Measurements from ENCODE around the gene SHMT2.

The SHMT2 gene

DNA sequence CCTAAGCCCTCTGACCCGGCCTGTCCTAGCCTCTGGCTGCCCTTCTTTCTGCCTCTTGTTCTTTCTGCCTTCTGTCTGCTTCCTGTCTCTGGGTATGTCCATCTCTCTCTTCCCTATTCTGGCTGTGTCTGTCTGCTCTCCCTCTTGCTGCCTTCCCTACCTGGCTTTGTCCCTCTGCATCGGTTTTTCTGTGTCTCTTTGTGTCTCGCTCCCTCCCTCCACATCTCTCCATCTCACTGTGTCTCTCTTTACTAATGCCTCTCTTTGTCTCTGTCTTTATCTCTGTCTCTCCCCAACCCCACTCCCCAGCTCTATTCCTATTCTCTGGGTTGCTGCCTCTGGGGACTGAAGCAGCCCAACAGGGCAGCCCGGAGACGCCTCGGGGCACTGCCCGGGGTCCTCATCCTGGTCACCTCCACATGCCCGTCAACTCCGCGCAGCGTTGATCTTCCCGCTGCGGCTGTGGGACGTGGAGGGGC, 10.1 kb downstream of the SHMT2 start:
- Histone ChIP-seq H3K9me3 (ENCODE audit: insufficient read depth, low read length) (no peaks in the 10 kb centered on the region; the same call in 1 of the 2 replicates), H3K4me1 (ENCODE audit: insufficient read depth, insufficient read length) (peaks cover 26% of the 10 kb centered on the region), H3K4me3 (ENCODE audit: insufficient read length, low read depth) (peak overlapping the region; percentile 49), H3K9ac (ENCODE audit: insufficient read length, low read depth) (peak overlapping the region; percentile 71), H3K36me3 (ENCODE audit: insufficient read depth, insufficient read length, low read length) (peaks cover 17% of the 10 kb centered on the region), H3K27me3 (ENCODE audit: insufficient read depth, insufficient read length) (peaks cover 68% of the 10 kb centered on the region)
- TF ChIP-seq ZNF274 (IDR thresholded peaks at IDR 0.05; ENCODE audit: low read depth, low read length), result no peak
- TF ChIP-seq SUZ12 (IDR thresholded peaks at IDR 0.05; ENCODE audit: extremely low read depth, insufficient read depth, insufficient read length), result peak; percentile 64
- TF ChIP-seq YY1 (IDR thresholded peaks at IDR 0.05; ENCODE audit: insufficient read depth, insufficient read length), result no peak
- no peak for DNase-seq (ENCODE audit: low read depth, low spot score)

DNA sequence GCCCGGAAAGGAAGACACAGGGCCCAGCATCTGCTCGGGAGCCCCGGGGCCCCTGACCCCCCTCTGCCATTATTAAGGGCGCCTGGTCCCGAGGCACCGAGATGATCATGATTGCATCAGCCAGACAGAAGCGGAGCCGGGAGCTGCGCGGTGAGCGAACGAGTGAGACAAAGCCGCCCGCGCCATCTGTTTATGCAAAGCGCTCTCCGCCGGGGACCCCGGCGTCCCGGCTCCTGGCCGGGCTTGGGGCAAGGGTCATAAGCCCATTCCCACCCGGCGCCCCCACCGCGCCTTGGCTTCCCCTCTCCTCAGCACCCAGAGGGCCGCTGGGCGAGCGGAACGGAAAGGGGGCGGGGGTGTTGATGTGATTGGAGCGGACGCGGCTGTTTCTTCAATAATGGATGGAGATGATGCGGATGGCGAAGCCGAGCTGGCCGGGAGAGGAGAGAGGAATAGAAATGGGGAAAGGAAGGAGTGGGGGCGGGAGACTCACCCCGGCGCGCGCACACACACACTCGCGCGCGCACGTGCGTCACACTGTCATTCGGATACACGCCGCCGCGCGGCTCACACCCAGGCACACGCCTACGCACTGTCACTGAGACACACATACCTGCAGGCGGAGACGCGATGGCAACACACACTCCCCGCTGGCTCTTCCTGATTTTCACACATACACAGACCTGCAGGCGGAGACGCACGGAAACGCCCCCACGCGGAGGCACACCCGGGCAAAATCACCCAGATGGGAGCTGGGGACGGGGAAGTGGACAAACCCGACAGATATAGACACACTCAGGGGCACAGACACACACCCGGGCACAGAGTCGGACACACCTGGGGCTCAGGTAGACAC, 10.8 kb downstream of the SHMT2 start:
- H3K9ac ChIP-seq (ENCODE audit: insufficient read length, low read depth), result peak overlapping the region; percentile 71
- peaks cover 10% of the 10 kb centered on the region for H3K36me3 ChIP-seq (ENCODE audit: insufficient read depth, insufficient read length, low read length)
- TF ChIP-seq ZNF274 (IDR thresholded peaks at IDR 0.05; ENCODE audit: low read depth, low read length), result no peak
- no peak for TF ChIP-seq YY1 (IDR thresholded peaks at IDR 0.05; ENCODE audit: insufficient read depth, insufficient read length)
- TF ChIP-seq SUZ12 (IDR thresholded peaks at IDR 0.05; ENCODE audit: extremely low read depth, insufficient read depth, insufficient read length), result no peak
- H3K27me3 ChIP-seq (ENCODE audit: insufficient read depth, insufficient read length), result peaks cover 68% of the 10 kb centered on the region
- DNase-seq (ENCODE audit: low read depth, low spot score), result no peak
- no peaks in the 10 kb centered on the region; the same call in 1 of the 2 replicates for H3K9me3 ChIP-seq (ENCODE audit: insufficient read depth, low read length)
- peak overlapping the region; percentile 49 for H3K4me3 ChIP-seq (ENCODE audit: insufficient read length, low read depth)
- peaks cover 24% of the 10 kb centered on the region for H3K4me1 ChIP-seq (ENCODE audit: insufficient read depth, insufficient read length)

DNA sequence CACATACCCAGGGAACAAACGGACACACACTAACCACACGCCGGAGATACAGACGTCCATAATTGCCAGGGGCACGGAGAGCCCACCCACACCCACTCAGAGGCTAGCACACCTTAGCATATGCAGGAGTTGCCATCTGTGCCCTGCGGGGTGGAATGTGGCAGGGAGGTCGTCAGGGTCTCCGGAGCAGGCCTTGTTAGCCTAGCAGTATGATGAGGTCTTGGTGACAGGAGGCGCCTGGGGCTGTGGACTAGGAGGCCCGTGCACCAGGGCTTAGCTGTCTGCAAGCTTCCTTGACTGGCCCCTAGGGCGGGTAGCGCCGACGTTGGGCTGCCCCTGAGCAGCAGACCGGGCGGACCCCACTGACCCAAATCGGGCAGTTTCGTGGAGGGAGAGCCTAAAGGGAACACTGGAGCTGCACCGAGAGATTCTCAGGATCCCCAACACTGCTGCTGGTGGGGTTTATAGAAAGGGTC, 11.5 kb downstream of the SHMT2 start:
- DNase-seq (ENCODE audit: low read depth, low spot score), result no peak
- peaks cover 4% of the 10 kb centered on the region for H3K36me3 ChIP-seq (ENCODE audit: insufficient read depth, insufficient read length, low read length)
- peaks cover 24% of the 10 kb centered on the region for H3K4me1 ChIP-seq (ENCODE audit: insufficient read depth, insufficient read length)
- H3K4me3 ChIP-seq (ENCODE audit: insufficient read length, low read depth), result peak overlapping the region; percentile 49
- H3K27me3 ChIP-seq (ENCODE audit: insufficient read depth, insufficient read length), result peaks cover 68% of the 10 kb centered on the region
- TF ChIP-seq YY1 (IDR thresholded peaks at IDR 0.05; ENCODE audit: insufficient read depth, insufficient read length) (no peak), SUZ12 (IDR thresholded peaks at IDR 0.05; ENCODE audit: extremely low read depth, insufficient read depth, insufficient read length) (no peak), ZNF274 (IDR thresholded peaks at IDR 0.05; ENCODE audit: low read depth, low read length) (no peak)
- peak overlapping the region; percentile 9 for H3K9ac ChIP-seq (ENCODE audit: insufficient read length, low read depth)
- H3K9me3 ChIP-seq (ENCODE audit: insufficient read depth, low read length), result no peaks in the 10 kb centered on the region; the same call in 1 of the 2 replicates

DNA sequence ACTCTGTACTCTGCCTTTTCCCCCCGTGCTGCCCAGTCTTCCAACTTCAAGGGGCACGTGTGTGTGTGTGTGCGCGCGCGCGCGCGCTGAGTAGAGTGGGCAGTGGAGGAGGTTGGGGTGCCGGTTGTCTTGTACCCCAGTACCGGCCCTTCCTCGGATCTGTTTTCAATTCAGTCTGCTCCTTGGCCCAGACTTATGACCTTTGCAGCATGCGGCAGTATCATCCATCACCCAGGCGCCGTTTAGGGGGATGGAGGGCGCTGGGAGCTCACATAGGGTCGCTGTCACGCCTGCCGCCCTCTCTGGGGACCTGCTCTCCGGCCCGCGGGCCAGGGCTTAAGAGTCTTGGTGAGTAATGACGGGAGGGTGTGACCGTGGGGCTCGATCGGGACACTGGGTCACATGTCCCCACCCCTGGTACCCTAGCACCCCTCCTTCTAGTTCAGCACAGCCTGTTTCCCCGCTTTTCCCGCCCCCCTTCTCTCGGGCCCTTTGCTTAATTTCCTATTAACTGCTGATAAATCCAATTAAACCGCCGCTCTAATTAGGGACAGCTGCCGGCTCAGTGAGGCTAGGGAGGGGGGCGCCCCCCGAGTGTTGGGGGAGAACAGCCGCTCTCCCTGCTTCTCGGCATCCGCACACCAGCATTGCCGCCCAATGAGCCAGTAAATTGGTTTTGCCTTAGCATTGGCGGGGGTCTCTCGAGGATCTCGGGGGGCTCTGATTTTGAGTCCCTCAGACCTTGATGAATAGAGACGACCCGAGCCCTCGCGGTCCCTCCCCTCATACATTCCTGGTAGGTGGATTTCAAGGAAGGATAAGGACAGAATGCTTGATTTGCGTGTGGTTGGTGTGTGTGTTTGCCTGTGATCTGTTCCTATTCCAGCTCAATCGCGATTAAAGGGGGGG, 12.1 kb downstream of the SHMT2 start:
- no peak for DNase-seq (ENCODE audit: low read depth, low spot score)
- H3K4me3 ChIP-seq (ENCODE audit: insufficient read length, low read depth), result no peak overlapping the region
- no peaks in the 10 kb centered on the region for H3K36me3 ChIP-seq (ENCODE audit: insufficient read depth, insufficient read length, low read length)
- peaks cover 68% of the 10 kb centered on the region for H3K27me3 ChIP-seq (ENCODE audit: insufficient read depth, insufficient read length)
- no peaks in the 10 kb centered on the region; the same call in 1 of the 2 replicates for H3K9me3 ChIP-seq (ENCODE audit: insufficient read depth, low read length)
- TF ChIP-seq ZNF274 (IDR thresholded peaks at IDR 0.05; ENCODE audit: low read depth, low read length), result no peak
- TF ChIP-seq YY1 (IDR thresholded peaks at IDR 0.05; ENCODE audit: insufficient read depth, insufficient read length), result no peak
- no peak for TF ChIP-seq SUZ12 (IDR thresholded peaks at IDR 0.05; ENCODE audit: extremely low read depth, insufficient read depth, insufficient read length)
- peaks cover 24% of the 10 kb centered on the region for H3K4me1 ChIP-seq (ENCODE audit: insufficient read depth, insufficient read length)
- H3K9ac ChIP-seq (ENCODE audit: insufficient read length, low read depth), result peak overlapping the region; percentile 9

DNA sequence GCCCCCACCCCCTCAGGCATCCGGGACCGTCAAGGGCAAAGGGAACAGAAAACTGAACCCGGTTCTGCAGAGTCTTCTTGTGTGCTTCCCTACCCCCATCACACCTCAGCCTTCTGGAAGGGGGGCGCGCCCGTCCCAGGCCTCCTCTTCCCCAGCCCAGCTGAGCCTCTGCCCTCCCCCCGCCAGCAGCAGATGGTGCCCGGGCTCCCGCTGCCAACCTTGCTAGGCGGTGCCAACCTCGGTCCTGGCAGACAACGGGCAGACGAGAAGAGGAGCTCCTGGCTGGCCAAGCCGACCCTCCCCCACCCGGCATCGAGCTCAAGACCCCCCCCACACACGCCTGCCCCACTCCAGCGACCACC, 12.8 kb downstream of the SHMT2 start:
- H3K36me3 ChIP-seq (ENCODE audit: insufficient read depth, insufficient read length, low read length), result no peaks in the 10 kb centered on the region
- H3K4me1 ChIP-seq (ENCODE audit: insufficient read depth, insufficient read length), result peaks cover 24% of the 10 kb centered on the region
- H3K9me3 ChIP-seq (ENCODE audit: insufficient read depth, low read length), result no peaks in the 10 kb centered on the region; the same call in 1 of the 2 replicates
- TF ChIP-seq ZNF274 (IDR thresholded peaks at IDR 0.05; ENCODE audit: low read depth, low read length), result no peak
- TF ChIP-seq SUZ12 (IDR thresholded peaks at IDR 0.05; ENCODE audit: extremely low read depth, insufficient read depth, insufficient read length), result no peak
- TF ChIP-seq YY1 (IDR thresholded peaks at IDR 0.05; ENCODE audit: insufficient read depth, insufficient read length), result no peak
- no peak overlapping the region for H3K4me3 ChIP-seq (ENCODE audit: insufficient read length, low read depth)
- H3K9ac ChIP-seq (ENCODE audit: insufficient read length, low read depth), result no peak overlapping the region
- DNase-seq (ENCODE audit: low read depth, low spot score), result no peak
- H3K27me3 ChIP-seq (ENCODE audit: insufficient read depth, insufficient read length), result peaks cover 65% of the 10 kb centered on the region

DNA sequence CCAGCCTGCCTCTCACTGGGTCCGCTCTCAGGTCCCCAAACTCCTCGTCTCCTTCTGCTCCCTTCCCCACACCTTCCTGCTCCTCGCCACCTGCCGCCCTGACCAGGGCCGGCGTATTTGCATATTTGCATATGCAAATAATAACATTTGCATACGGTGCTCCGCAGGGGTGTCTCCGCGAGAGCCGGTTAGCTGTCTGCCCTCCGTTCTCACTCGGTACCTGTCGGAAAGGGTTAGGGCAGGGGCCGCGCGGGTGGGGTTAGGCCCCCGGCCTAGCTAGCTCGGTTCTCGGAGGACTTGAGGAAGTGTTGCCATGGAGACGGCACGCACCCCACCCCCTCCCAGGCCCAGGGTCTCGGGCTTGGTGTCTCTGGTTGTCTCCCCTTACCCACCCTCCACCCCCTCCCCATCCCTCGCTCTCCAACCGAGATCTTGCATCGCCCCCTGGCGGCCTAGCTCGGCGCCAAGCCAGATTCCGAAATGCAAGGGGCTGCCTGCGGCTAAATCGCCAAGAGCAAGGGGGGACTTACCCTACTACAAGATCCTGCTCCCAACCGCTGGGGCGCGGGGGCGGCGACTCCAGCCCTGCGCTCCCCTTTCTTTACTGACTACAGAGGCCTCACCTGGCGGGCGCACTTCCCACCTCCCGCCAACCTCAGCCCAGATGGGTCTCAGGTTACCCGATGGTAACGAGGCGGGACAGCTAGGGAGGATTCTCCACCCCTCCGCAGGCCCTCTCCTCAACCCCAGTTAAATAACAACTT, 13.4 kb downstream of the SHMT2 start:
- peak overlapping the region; percentile 76 for H3K9ac ChIP-seq (ENCODE audit: insufficient read length, low read depth)

More for the DNA sequence above, 13.4 kb downstream of the SHMT2 start:
- Histone ChIP-seq H3K27me3 (ENCODE audit: insufficient read depth, insufficient read length) (peaks cover 59% of the 10 kb centered on the region), H3K4me1 (ENCODE audit: insufficient read depth, insufficient read length) (peaks cover 22% of the 10 kb centered on the region), H3K4me3 (ENCODE audit: insufficient read length, low read depth) (peak overlapping the region; percentile 48), H3K36me3 (ENCODE audit: insufficient read depth, insufficient read length, low read length) (no peaks in the 10 kb centered on the region), H3K9me3 (ENCODE audit: insufficient read depth, low read length) (no peaks in the 10 kb centered on the region; the same call in 1 of the 2 replicates)
- peak; percentile 90 for DNase-seq (ENCODE audit: low read depth, low spot score)
- no peak for TF ChIP-seq SUZ12 (IDR thresholded peaks at IDR 0.05; ENCODE audit: extremely low read depth, insufficient read depth, insufficient read length)
- TF ChIP-seq ZNF274 (IDR thresholded peaks at IDR 0.05; ENCODE audit: low read depth, low read length), result no peak
- TF ChIP-seq YY1 (IDR thresholded peaks at IDR 0.05; ENCODE audit: insufficient read depth, insufficient read length), result no peak

All from NT2/D1 (cell line).